CD14-positive monocyte (primary cell): ENCODE results near the gene MAGEL2. TPM values are rescaled to one million over a fixed set of nuclear protein-coding genes. Genes with fewer than 3 reads are reported as not detected.
"Not testable (repeated sequence)": the region's sequence is repeated elsewhere in the genome, so short reads cannot be mapped to it uniquely, and the experiment has no call there.

Source experiments
- DNase-seq, 3 donors: peaks; one replicate each; pipeline ENCODE4 v3.0.0-alpha.2; 2011 to 2022
- H2AFZ ChIP-seq: 2 replicates; pipeline ENCODE4 v1.6.0; 2012; ENCODE audit warnings: mild to moderate bottlenecking, low read depth, low read length, inconsistent platforms; ENCODE audit not compliant: insufficient read depth, poor library complexity, severe bottlenecking
- H3K27ac ChIP-seq, 2 donors: 1 replicate in 1 of 2; 2 replicates in 1 of 2; pipeline ENCODE4 v1.5.1; 2012 to 2013; ENCODE audit warnings: low read length in 2 of 2, control low read depth in 1 of 2, inconsistent platforms in 1 of 2, low read depth in 1 of 2, mild to moderate bottlenecking in 1 of 2
- H3K27me3 ChIP-seq, 2 donors: one replicate each; pipeline versions ENCODE4 v1.6.0 to v1.6.1; 2011 to 2013; ENCODE audit warnings: low read length in 2 of 2; ENCODE audit not compliant: control insufficient read depth in 2 of 2, insufficient read depth in 2 of 2
- H3K36me3 ChIP-seq, 2 donors: replicated peaks in 1 of 2; 1 replicate in 1 of 2; 2 replicates in 1 of 2; pipeline versions ENCODE4 v1.5.1 to v1.6.1; 2012 to 2013; ENCODE audit warnings: low read length in 2 of 2, control low read depth in 1 of 2, inconsistent platforms in 1 of 2, mild to moderate bottlenecking in 1 of 2; ENCODE audit not compliant: insufficient read depth in 2 of 2, control insufficient read depth in 1 of 2
- H3K4me1 ChIP-seq, 2 donors: 1 replicate in 1 of 2; 2 replicates in 1 of 2; pipeline versions ENCODE4 v1.5.1 to v1.6.1; 2012 to 2013; ENCODE audit warnings: low read length in 2 of 2, control low read depth in 1 of 2, inconsistent platforms in 1 of 2, mild to moderate bottlenecking in 1 of 2, moderate library complexity in 1 of 2; ENCODE audit not compliant: insufficient read depth in 2 of 2, control insufficient read depth in 1 of 2
- H3K4me2 ChIP-seq: replicated peaks from 2 replicates; pipeline ENCODE3; 2012; ENCODE audit warnings: low read length, moderate library complexity, mild to moderate bottlenecking; ENCODE audit not compliant: poor library complexity, severe bottlenecking; ENCODE audit errors: extremely low read depth
- H3K4me3 ChIP-seq, 3 experiments: fragments of 200-600 bp in 1 of 3; sonication (generic) in 1 of 3; replicated peaks in 1 of 3; 1 replicate in 2 of 3; 2 replicates in 1 of 3; pipeline ENCODE4 v1.5.1; 2011 to 2013; ENCODE audit warnings: low read length in 3 of 3, mild to moderate bottlenecking in 3 of 3, control low read depth in 2 of 3, low read depth in 2 of 3, inconsistent platforms in 1 of 3, moderate library complexity in 1 of 3
- H3K79me2 ChIP-seq: 2 replicates; pipeline ENCODE4 v1.6.0; 2012; ENCODE audit warnings: mild to moderate bottlenecking, control low read depth, inconsistent platforms, low read length, moderate library complexity; ENCODE audit not compliant: insufficient read depth
- H3K9ac ChIP-seq: 2 replicates; pipeline ENCODE4 v1.6.0; 2017; ENCODE audit warnings: low read length, mild to moderate bottlenecking; ENCODE audit not compliant: insufficient read depth, poor library complexity, severe bottlenecking
- H3K9me3 ChIP-seq, 2 donors: replicated peaks in 1 of 2; 1 replicate in 1 of 2; 2 replicates in 1 of 2; pipeline versions ENCODE4 v1.5.1 to v1.6.1; 2012 to 2013; ENCODE audit warnings: low read length in 2 of 2, control low read depth in 1 of 2; ENCODE audit not compliant: control insufficient read depth in 1 of 2, insufficient read depth in 1 of 2
- H4K20me1 ChIP-seq: 2 replicates; pipeline ENCODE4 v1.6.0; 2012; ENCODE audit warnings: mild to moderate bottlenecking, low read length, control low read depth, moderate library complexity; ENCODE audit not compliant: insufficient read depth
- H3K27ac Mint-ChIP-seq, 7 donors: one replicate each; pipeline ENCODE4 v1.8.0; 2020; ENCODE audit warnings: mild to moderate bottlenecking in 7 of 7, mixed read lengths in 7 of 7, moderate library complexity in 6 of 7, inconsistent platforms in 2 of 7
- H3K27me3 Mint-ChIP-seq, 3 donors: one replicate each; pipeline ENCODE4 v1.8.0; 2021 to 2022; ENCODE audit warnings: low read depth in 3 of 3, mild to moderate bottlenecking in 3 of 3, mixed read lengths in 3 of 3, moderate library complexity in 3 of 3, inconsistent platforms in 1 of 3
- H3K36me3 Mint-ChIP-seq, 2 donors: one replicate each; pipeline ENCODE4 v1.8.0; 2020; ENCODE audit warnings: mixed read lengths in 2 of 2, inconsistent platforms in 1 of 2, mild to moderate bottlenecking in 1 of 2
- H3K4me1 Mint-ChIP-seq: one replicate; pipeline ENCODE4 v1.8.0; 2020; ENCODE audit warnings: mild to moderate bottlenecking, mixed read lengths
- H3K4me3 Mint-ChIP-seq, 2 donors: one replicate each; pipeline ENCODE4 v1.8.0; 2020; ENCODE audit warnings: mild to moderate bottlenecking in 2 of 2, mixed read lengths in 2 of 2, moderate library complexity in 1 of 2
- H3K9me3 Mint-ChIP-seq, 7 donors: one replicate each; pipeline ENCODE4 v1.8.0; 2020 to 2022; ENCODE audit warnings: mixed read lengths in 7 of 7, mild to moderate bottlenecking in 6 of 7, moderate library complexity in 6 of 7, inconsistent platforms in 2 of 7
- WGBS: methylation state at CpG from one replicate; pipeline ENCODE4 v1.1.5; 2013; ENCODE audit warnings: missing lambda C conversion rate; ENCODE audit not compliant: insufficient coverage; 5-methylcytosine and 5-hydroxymethylcytosine counted together
- intact Hi-C, 2 donors: fragments of 100-400 bp; cut with micrococcal nuclease; formaldehyde crosslinking; loops; one replicate each; pipeline versions ENCODE4 v1.15.0 to v1.15.1; 2023
- polyA plus RNA-seq, 3 donors: library from polyadenylated mRNA; depleted of rRNA in 1 of 3; unstranded in 2 of 3; stranded (reverse) in 1 of 3; fragments of 300-500 nt in 2 of 3; fragments of >200 nt in 1 of 3; fragmentation: Illumina TruSeq in 2 of 3; gene quantifications; 1 replicate in 2 of 3; 2 replicates in 1 of 3; pipeline ENCODE4 v1.2.3, GENCODE V29; 2012 to 2021
- TF ChIP-seq, protein P1 (sequence below): fragments of 200-600 bp; IDR thresholded peaks from one replicate; pipeline ENCODE4 v1.8.0; 2022; ENCODE audit warnings: antibody characterized with exemption, mild to moderate bottlenecking

Gene MAGEL2
- polyA plus RNA-seq, 3 donors: not detected

DNA sequence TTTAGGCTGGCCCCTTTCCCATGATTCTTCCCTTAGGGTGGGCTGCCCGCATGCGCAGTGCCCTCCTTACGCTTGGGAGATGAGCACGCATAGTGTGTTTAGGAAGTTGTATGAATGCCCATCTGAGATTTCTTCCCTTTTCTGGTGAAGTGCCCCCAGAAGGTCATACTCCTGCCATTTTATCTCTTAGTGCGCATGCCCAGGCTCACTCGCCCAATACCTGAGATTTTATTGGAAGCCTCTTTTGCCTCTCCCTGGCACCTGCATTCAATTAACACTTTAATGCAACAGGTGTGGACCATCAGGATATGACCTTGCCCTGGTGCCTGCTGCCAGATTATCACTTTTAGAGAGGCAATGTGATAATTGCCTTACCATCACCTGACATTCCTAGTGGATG lies 45.5 kb downstream of the MAGEL2 start:
- no peak overlapping the region for H3K27ac ChIP-seq
- H2AFZ ChIP-seq: no peak overlapping the region
- Mint-ChIP-seq H3K4me3 (no peak overlapping the region), H3K36me3 (no peaks in the 10 kb centered on the region), H3K27ac (no peak overlapping the region), H3K9me3 (peaks cover 5 to 20% (median 10%) of the 10 kb centered on the region in 7 donors), H3K27me3 (peaks cover 0 to 2% (median 0%) of the 10 kb centered on the region in 3 donors), H3K4me1 (no peaks in the 10 kb centered on the region)
- H3K4me1 ChIP-seq: no peaks in the 10 kb centered on the region
- H3K9me3 ChIP-seq: peaks cover 9 to 10% of the 10 kb centered on the region in 2 donors
- H3K4me2 ChIP-seq: no peak overlapping the region
- H3K9ac ChIP-seq: no peak overlapping the region
- TF ChIP-seq, protein P1, sequence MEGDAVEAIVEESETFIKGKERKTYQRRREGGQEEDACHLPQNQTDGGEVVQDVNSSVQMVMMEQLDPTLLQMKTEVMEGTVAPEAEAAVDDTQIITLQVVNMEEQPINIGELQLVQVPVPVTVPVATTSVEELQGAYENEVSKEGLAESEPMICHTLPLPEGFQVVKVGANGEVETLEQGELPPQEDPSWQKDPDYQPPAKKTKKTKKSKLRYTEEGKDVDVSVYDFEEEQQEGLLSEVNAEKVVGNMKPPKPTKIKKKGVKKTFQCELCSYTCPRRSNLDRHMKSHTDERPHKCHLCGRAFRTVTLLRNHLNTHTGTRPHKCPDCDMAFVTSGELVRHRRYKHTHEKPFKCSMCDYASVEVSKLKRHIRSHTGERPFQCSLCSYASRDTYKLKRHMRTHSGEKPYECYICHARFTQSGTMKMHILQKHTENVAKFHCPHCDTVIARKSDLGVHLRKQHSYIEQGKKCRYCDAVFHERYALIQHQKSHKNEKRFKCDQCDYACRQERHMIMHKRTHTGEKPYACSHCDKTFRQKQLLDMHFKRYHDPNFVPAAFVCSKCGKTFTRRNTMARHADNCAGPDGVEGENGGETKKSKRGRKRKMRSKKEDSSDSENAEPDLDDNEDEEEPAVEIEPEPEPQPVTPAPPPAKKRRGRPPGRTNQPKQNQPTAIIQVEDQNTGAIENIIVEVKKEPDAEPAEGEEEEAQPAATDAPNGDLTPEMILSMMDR: no peak
- no peak for DNase-seq
- no peaks in the 10 kb centered on the region for H3K79me2 ChIP-seq
- whole genome bisulfite sequencing: 100% methylated on average over 2 of the region's 6 CpGs
- H4K20me1 ChIP-seq: no peaks in the 10 kb centered on the region
- no peaks in the 10 kb centered on the region for H3K36me3 ChIP-seq
- no peaks in the 10 kb centered on the region for H3K27me3 ChIP-seq
- intact Hi-C loops: no loop called here
- no peak overlapping the region for H3K4me3 ChIP-seq

DNA sequence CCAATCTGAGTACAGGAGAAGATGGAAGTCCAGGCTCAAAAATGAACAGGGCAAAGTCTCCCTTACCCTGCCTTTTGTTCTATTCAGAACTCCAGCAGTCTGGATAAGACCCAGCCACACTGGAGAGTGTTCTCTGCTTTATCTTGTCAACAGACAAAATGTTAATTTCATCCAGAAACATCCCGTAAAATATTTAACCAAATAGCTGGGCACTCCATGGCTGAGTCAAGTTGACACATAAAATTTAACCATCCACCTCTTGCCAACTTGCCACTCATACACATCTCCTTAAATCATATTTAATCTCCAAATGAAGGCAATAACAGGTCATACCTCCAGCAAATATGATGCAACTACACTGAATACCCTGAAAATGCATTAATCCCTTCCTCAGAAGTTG lies 48.6 kb downstream of the MAGEL2 start:
- WGBS: 100% methylated on average over 1 of the region's 1 CpG
- no peaks in the 10 kb centered on the region for H3K27me3 ChIP-seq
- H3K4me1 Mint-ChIP-seq: no peaks in the 10 kb centered on the region
- no peaks in the 10 kb centered on the region for H3K4me1 ChIP-seq
- no peaks in the 10 kb centered on the region for H3K36me3 Mint-ChIP-seq
- H3K27ac ChIP-seq: no peak overlapping the region
- H3K79me2 ChIP-seq: no peaks in the 10 kb centered on the region
- no peak overlapping the region for H2AFZ ChIP-seq
- peaks cover 4 to 12% (median 8%) of the 10 kb centered on the region in 7 donors for H3K9me3 Mint-ChIP-seq
- TF ChIP-seq, protein P1: no peak
- no peak overlapping the region for H3K9ac ChIP-seq
- H3K36me3 ChIP-seq: no peaks in the 10 kb centered on the region
- H3K9me3 ChIP-seq: peaks cover 9 to 10% of the 10 kb centered on the region in 2 donors
- H4K20me1 ChIP-seq: no peaks in the 10 kb centered on the region
- DNase-seq: no peak
- peaks cover 2 to 4% (median 3%) of the 10 kb centered on the region in 3 donors for H3K27me3 Mint-ChIP-seq
- intact Hi-C loops: no loop called here
- H3K4me3 Mint-ChIP-seq: no peak overlapping the region
- H3K4me2 ChIP-seq: no peak overlapping the region
- H3K4me3 ChIP-seq: no peak overlapping the region
- H3K27ac Mint-ChIP-seq: no peak overlapping the region

DNA sequence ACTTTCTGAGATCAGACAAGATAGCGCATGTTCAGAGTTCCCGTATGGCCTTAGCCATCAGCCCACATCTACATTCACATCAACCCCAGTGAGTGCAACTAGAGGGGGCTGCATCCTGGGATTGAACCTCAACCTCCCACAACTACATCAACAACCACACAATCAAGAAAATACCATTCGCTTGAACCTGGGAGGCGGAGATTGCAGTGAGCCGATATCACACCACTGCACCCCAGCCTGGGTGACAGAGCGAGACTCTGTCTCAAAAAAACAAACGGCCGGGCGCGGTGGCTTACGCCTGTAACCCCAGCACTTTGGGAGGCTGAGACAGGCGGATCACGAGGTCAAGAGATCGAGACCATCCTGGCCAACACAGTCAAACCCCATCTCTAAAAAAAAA lies 50.4 kb downstream of the MAGEL2 start:
- DNase-seq, H3K27ac ChIP-seq, H3K4me2 ChIP-seq, H3K36me3 ChIP-seq, H4K20me1 ChIP-seq, H3K79me2 ChIP-seq, H3K27me3 Mint-ChIP-seq, H3K27me3 ChIP-seq, H3K9me3 ChIP-seq, H3K36me3 Mint-ChIP-seq, intact Hi-C loops, H3K4me1 Mint-ChIP-seq, H2AFZ ChIP-seq, H3K9ac ChIP-seq, H3K4me1 ChIP-seq, H3K27ac Mint-ChIP-seq, H3K4me3 ChIP-seq, H3K4me3 Mint-ChIP-seq: not testable (repeated sequence)
- H3K9me3 Mint-ChIP-seq: peaks cover 0 to 12% (median 2%) of the 10 kb centered on the region in 7 donors
- WGBS: 90% methylated on average over 10 of the region's 14 CpGs
